Suprapubic skin (tissue), 4 donors: ENCODE results near the gene FGF3.

Source experiments
- EP300 ChIP-seq: sonication (generic); formaldehyde crosslinking; IDR thresholded peaks from one replicate; pipeline ENCODE4 v1.6.1; 2017; ENCODE audit warnings: antibody characterized with exemption
- POLR2A ChIP-seq, 2 donors: fragments of 450-650 bp; IDR thresholded peaks; one replicate each; pipeline ENCODE4 v1.6.1; 2017; ENCODE audit warnings: antibody characterized with exemption in 2 of 2, mild to moderate bottlenecking in 2 of 2, moderate library complexity in 2 of 2
- POLR2AphosphoS5 ChIP-seq, 3 donors: sonication (generic); formaldehyde crosslinking; IDR thresholded peaks; one replicate each; pipeline ENCODE4 v1.6.1; 2017; ENCODE audit warnings: antibody characterized with exemption in 3 of 3
- TF ChIP-seq, protein P1 (sequence below), 2 donors: fragments of 200-600 bp in 1 of 2; fragments of 450-650 bp in 1 of 2; sonication (generic) in 1 of 2; IDR thresholded peaks; one replicate each; pipeline ENCODE4 v1.5.1; 2016 to 2019; ENCODE audit warnings: antibody characterized with exemption in 2 of 2, mild to moderate bottlenecking in 1 of 2, moderate library complexity in 1 of 2

DNA sequence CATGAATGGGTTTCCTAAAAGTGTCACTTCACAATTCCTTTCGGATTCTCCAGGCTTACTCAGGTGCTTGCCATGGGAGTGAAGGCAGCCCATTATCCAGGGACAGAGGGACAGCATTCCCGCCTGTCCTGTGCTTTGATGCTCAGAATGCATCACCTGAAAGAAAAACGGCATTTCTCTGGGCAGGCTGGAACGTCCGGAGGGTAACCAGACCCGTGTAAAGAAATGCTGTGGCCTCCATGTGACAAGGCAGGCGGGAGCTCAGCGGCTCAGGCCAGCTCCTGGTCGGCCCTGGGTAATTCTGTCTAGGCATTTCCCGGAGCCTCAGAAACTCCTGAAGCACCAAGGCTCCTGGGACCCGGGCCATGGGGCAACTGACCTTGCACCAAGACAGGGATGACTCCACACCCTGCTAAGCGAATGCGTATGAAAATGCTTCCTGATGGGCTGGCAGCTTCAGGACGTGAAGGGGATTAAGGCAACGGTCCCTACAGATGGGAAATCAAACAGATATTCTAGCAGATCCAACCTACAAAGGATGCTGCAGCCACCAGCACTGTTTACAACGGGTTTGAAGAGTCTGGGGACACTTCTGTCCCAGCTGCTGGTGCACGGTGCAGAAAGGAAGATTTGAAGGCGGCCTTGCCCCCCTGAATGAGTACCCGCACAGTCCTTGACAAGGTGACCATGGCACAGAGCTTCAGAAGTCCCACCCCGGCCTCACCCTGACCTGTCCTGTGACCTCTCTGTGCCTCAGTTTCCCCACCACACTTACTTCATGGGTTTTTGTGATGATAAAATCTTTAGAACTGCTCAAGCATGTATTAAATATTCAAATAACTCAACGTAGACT is 13.6 kb upstream of the FGF3 start:
- TF ChIP-seq POLR2AphosphoS5 (IDR thresholded peaks at IDR 0.05): no peak
- TF ChIP-seq POLR2A (IDR thresholded peaks at IDR 0.05): no peak
- TF ChIP-seq, protein P1, sequence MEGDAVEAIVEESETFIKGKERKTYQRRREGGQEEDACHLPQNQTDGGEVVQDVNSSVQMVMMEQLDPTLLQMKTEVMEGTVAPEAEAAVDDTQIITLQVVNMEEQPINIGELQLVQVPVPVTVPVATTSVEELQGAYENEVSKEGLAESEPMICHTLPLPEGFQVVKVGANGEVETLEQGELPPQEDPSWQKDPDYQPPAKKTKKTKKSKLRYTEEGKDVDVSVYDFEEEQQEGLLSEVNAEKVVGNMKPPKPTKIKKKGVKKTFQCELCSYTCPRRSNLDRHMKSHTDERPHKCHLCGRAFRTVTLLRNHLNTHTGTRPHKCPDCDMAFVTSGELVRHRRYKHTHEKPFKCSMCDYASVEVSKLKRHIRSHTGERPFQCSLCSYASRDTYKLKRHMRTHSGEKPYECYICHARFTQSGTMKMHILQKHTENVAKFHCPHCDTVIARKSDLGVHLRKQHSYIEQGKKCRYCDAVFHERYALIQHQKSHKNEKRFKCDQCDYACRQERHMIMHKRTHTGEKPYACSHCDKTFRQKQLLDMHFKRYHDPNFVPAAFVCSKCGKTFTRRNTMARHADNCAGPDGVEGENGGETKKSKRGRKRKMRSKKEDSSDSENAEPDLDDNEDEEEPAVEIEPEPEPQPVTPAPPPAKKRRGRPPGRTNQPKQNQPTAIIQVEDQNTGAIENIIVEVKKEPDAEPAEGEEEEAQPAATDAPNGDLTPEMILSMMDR (IDR thresholded peaks at IDR 0.05): no peak
- no peak for TF ChIP-seq EP300
